Measurements from ENCODE around the gene ZSCAN4.

DNA sequence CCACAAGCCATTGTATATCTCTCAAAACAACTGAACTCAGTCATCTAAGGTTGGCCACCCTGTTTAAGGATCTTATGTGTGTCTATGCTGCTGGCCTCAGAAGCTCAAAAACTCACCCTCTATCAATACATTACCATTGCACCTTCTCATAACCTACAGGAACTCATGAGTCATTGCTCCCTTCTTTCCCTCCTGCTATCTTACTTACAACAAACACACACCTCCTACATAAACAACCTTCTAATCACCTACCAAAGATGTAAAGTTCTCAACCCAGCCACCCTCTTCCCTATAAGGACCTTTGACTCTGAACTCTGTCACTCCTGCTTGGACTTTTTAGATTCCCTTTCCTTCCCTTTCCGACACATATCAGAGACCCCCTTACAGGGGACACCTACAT lies 13.3 kb upstream of the ZSCAN4 start:
- TF ChIP-seq, protein P1, sequence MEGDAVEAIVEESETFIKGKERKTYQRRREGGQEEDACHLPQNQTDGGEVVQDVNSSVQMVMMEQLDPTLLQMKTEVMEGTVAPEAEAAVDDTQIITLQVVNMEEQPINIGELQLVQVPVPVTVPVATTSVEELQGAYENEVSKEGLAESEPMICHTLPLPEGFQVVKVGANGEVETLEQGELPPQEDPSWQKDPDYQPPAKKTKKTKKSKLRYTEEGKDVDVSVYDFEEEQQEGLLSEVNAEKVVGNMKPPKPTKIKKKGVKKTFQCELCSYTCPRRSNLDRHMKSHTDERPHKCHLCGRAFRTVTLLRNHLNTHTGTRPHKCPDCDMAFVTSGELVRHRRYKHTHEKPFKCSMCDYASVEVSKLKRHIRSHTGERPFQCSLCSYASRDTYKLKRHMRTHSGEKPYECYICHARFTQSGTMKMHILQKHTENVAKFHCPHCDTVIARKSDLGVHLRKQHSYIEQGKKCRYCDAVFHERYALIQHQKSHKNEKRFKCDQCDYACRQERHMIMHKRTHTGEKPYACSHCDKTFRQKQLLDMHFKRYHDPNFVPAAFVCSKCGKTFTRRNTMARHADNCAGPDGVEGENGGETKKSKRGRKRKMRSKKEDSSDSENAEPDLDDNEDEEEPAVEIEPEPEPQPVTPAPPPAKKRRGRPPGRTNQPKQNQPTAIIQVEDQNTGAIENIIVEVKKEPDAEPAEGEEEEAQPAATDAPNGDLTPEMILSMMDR (IDR thresholded peaks at IDR 0.05; ENCODE audit: poor library complexity, severe bottlenecking) = no peak
- TF ChIP-seq TAF1 (IDR thresholded peaks at IDR 0.05; ENCODE audit: low read depth) (no peak), EP300 (conservative IDR thresholded peaks at IDR 0.05; ENCODE audit: poor library complexity, severe bottlenecking) (no peak), MXI1 (conservative IDR thresholded peaks at IDR 0.05; ENCODE audit: poor library complexity, severe bottlenecking) (no peak), POLR2AphosphoS5 (IDR thresholded peaks at IDR 0.05) (no peak), SMC3 (conservative IDR thresholded peaks at IDR 0.05; ENCODE audit: poor library complexity) (no peak)
